ENCODE measurements around the gene TIMP2. TPM values are rescaled to one million over a fixed set of nuclear protein-coding genes. Genes with fewer than 3 reads are reported as not detected.

Gene TIMP2
- polyA plus RNA-seq, 3 donors from 2014 or later, result 0.07 to 0.26 (median 0.16) TPM

- Mint-ChIP-seq H3K27ac (no peak overlapping the region), H3K9me3 (peaks cover 0 to 1% (median 0%) of the 10 kb centered on the region in 6 donors), H3K36me3 (peaks cover 36 to 66% (median 45%) of the 10 kb centered on the region in 3 donors), H3K4me1 (peaks cover 2 to 27% of the 10 kb centered on the region in 2 donors), H3K27me3 (ENCODE audit: low read depth in 3 of 3) (peaks cover 8 to 16% (median 9%) of the 10 kb centered on the region in 3 donors), H3K4me3 (no peak overlapping the region)
- DNase-seq, result no peak
Measured at GRCh38 chr17:78826836-78827509, 98.2 kb downstream of the TIMP2 start.

- DNase-seq, result no peak
- H3K27ac Mint-ChIP-seq, result no peak overlapping the region
- H3K27me3 Mint-ChIP-seq (ENCODE audit: low read depth in 3 of 3), result peaks cover 9 to 16% (median 10%) of the 10 kb centered on the region in 3 donors
- peaks cover 0 to 1% (median 0%) of the 10 kb centered on the region in 6 donors for H3K9me3 Mint-ChIP-seq
- H3K4me1 Mint-ChIP-seq, result peaks cover 2 to 27% of the 10 kb centered on the region in 2 donors
- no peak overlapping the region for H3K4me3 Mint-ChIP-seq
- H3K36me3 Mint-ChIP-seq, result peaks cover 34 to 66% (median 45%) of the 10 kb centered on the region in 3 donors
Measured at GRCh38 chr17:78826421-78826820, 98.8 kb downstream of the TIMP2 start.

DNA sequence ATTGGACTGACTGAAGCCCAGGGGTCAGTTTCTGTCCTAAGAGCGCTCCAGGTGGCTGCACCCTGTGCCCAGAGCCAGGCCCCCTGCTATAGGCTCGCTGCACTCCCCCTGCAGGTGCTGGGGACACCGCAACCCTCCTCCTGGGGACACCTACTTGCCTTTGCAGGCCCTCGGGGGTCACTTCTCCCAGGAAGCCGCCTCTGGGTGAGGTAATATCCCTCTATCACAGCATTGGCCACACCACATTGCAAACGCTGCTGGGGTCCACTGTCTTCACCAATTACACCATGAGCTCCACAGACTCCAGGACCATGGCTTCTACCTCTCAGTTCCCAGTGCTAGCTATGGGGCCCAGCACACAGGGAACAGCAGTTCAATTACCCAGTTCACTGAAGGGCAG lies 99.5 kb downstream of the TIMP2 start:
- Mint-ChIP-seq H3K4me3 (no peak overlapping the region), H3K36me3 (peaks cover 34 to 71% (median 45%) of the 10 kb centered on the region in 3 donors), H3K4me1 (peaks cover 2 to 26% of the 10 kb centered on the region in 2 donors), H3K27ac (peak overlapping the region in 2 of 6 donors; percentile 39 to 78), H3K27me3 (ENCODE audit: low read depth in 3 of 3) (peaks cover 9 to 16% (median 9%) of the 10 kb centered on the region in 3 donors), H3K9me3 (peaks cover 0 to 1% (median 0%) of the 10 kb centered on the region in 6 donors)
- no peak for DNase-seq

DNA sequence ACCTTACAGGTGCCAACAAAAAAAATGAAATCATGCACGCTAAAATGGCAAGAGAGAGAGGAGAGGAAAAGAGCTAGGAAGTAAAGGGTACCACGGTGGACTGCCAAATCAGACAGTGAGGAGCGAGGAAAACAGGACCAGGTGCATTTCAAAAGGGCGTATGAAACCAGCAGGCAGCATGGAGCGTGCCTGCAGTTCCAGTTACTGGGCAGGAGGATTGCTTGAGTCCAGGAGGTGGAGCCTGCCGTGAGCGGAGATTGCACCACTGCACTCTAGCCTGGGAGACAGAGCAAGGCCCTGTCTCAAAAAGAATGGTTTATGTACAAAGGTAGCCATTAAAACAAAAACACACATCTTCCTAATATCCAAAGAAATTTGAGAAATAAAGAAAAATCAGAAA lies 100.9 kb downstream of the TIMP2 start:
- Mint-ChIP-seq H3K36me3 (peaks cover 24 to 70% (median 34%) of the 10 kb centered on the region in 3 donors), H3K4me1 (peaks cover 7 to 27% of the 10 kb centered on the region in 2 donors), H3K27ac (peak overlapping the region in 3 of 6 donors; percentile 24 to 79 (median 61)), H3K4me3 (no peak overlapping the region), H3K9me3 (peaks cover 0 to 1% (median 0%) of the 10 kb centered on the region in 6 donors), H3K27me3 (ENCODE audit: low read depth in 3 of 3) (peaks cover 9 to 19% (median 9%) of the 10 kb centered on the region in 3 donors)
- no peak for DNase-seq

DNA sequence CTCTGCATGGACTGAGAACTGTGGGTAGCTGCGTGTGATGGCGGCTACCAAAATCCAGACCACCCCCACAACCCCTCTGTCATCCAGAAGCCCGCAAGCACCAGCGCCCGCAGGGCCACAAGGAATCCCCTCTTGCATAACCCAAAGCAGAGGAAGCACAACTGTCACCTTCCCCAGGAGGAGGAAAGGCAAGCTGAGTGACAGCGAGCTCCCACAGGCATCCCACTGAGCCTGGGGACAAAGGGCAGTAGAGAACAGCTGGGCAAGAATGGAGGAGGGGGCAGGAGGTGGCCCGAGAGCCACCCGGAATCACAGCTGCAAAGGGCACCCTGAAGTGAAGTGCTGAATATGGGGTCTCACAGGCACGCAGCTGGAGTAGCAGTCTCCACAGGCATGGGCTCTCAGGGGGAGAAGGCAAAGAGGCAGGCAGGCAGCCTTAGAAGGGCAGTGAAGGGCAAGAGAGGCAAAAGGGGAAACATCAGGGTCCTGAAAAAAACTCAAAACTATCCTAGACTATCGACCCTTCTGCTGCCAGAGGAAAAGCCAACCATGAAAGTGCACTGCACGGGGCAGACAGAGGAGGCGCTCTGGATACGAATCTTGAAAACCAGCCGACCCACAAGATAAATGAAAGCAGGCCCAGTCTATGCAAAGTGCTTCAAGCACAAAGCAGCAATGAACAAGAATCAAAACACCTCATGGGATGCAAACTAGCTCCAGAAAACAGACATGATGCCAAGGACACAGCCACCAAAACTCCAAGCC lies 101.7 kb downstream of the TIMP2 start:
- Mint-ChIP-seq H3K27me3 (ENCODE audit: low read depth in 3 of 3) (peaks cover 11 to 25% (median 13%) of the 10 kb centered on the region in 3 donors), H3K4me1 (peaks cover 15 to 35% of the 10 kb centered on the region in 2 donors), H3K36me3 (peaks cover 30 to 73% (median 36%) of the 10 kb centered on the region in 3 donors), H3K9me3 (peaks cover 0 to 1% (median 0%) of the 10 kb centered on the region in 6 donors), H3K27ac (peak overlapping the region in 5 of 6 donors; percentile 24 to 69 (median 55)), H3K4me3 (peak overlapping the region in 1 of 5 donors; percentile 28)
- no peak for DNase-seq

GRCh38 chr17:78822552-78822951 lies 102.6 kb downstream of the TIMP2 start:
- peaks cover 0 to 1% (median 0%) of the 10 kb centered on the region in 6 donors for H3K9me3 Mint-ChIP-seq
- H3K27me3 Mint-ChIP-seq (ENCODE audit: low read depth in 3 of 3), result peaks cover 11 to 23% (median 13%) of the 10 kb centered on the region in 3 donors
- no peak for DNase-seq
- H3K27ac Mint-ChIP-seq, result peak overlapping the region in 3 of 6 donors; percentile 44 to 70 (median 49)
- H3K4me1 Mint-ChIP-seq, result peaks cover 23 to 44% of the 10 kb centered on the region in 2 donors
- peaks cover 26 to 64% (median 30%) of the 10 kb centered on the region in 3 donors for H3K36me3 Mint-ChIP-seq
- H3K4me3 Mint-ChIP-seq, result no peak overlapping the region

- peaks cover 26 to 61% (median 31%) of the 10 kb centered on the region in 3 donors for H3K36me3 Mint-ChIP-seq
- H3K27me3 Mint-ChIP-seq (ENCODE audit: low read depth in 3 of 3), result peaks cover 17 to 29% (median 17%) of the 10 kb centered on the region in 3 donors
- peaks cover 0 to 1% (median 0%) of the 10 kb centered on the region in 6 donors for H3K9me3 Mint-ChIP-seq
- peaks cover 29 to 50% of the 10 kb centered on the region in 2 donors for H3K4me1 Mint-ChIP-seq
- no peak for DNase-seq
- peak overlapping the region in 4 of 6 donors; percentile 34 to 57 (median 50) for H3K27ac Mint-ChIP-seq
- H3K4me3 Mint-ChIP-seq, result no peak overlapping the region
Measured at GRCh38 chr17:78821961-78822360, 103.2 kb downstream of the TIMP2 start.

DNA sequence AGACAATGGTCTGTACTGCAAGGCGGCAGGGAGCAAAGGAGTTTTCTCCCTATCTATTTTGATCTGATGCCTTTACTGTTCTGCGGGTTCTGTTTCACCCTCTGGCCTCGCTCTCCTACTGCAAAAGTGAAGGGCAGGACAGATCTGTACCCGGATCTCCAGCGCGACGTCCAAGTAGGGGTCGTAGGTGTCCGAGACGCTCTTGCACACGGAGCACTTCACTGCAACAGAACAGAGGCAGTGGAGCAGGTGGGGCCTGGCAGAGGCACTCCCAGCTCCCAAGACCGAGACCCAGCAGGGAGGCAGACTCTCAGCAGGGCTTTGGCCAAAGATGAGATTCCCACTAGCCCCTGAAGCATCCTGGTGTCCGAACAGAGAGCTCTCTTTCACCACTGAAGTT lies 104.3 kb downstream of the TIMP2 start:
- no peak for DNase-seq
- peaks cover 0 to 1% (median 0%) of the 10 kb centered on the region in 6 donors for H3K9me3 Mint-ChIP-seq
- H3K36me3 Mint-ChIP-seq, result peaks cover 30 to 59% (median 36%) of the 10 kb centered on the region in 3 donors
- H3K4me1 Mint-ChIP-seq, result peaks cover 34 to 55% of the 10 kb centered on the region in 2 donors
- no peak overlapping the region for H3K4me3 Mint-ChIP-seq
- peaks cover 16 to 33% (median 20%) of the 10 kb centered on the region in 3 donors for H3K27me3 Mint-ChIP-seq (ENCODE audit: low read depth in 3 of 3)
- H3K27ac Mint-ChIP-seq, result peak overlapping the region in 5 of 6 donors; percentile 12 to 99 (median 56)

DNA sequence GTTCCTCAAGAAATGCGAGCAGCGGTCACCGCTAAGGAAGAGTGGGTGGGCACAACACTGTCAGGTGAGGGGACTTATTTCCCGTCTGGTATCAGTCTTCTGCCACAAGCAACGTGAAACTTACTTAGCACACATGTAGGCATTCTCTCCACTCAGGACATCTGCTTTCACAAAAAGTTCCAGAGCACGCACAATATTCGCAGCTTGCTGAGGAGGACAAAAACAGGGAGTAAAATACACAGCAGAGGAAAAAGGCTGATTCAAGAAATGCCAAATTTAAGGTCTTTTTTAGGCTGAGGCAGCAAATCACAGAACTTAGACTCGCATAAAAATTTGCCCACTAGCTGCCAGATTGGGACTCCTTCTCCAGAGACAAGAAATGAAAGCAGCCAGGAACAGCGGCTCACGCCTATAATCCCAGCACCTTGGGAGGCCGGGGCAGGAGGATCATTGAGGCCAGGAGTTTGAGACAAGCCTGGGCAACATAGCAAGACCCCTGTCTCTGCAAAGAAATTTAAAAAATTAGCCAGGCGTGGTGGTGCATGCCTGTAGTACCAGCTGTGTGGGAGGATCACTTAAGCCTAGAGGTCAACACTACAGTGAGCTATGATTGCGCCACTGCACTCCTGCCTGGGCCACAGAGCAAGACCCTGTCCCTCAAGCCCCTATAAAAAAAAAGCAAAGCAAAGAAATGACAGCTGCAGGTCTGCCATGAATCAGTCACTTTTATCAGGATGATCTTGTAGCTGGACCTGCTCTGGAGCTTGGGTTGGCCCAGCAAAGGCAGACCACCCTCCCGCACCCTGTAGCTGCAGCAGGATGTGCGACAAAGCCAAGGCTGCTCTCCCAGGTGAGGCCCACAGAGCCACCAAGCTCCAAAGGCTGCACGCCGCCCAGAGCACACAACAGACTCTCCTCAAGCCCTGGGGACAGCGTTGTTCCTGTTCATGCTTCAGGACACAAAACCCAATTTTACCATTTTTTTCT lies 105.1 kb downstream of the TIMP2 start:
- DNase-seq, result no peak
- Mint-ChIP-seq H3K27me3 (ENCODE audit: low read depth in 3 of 3) (peaks cover 15 to 29% (median 20%) of the 10 kb centered on the region in 3 donors), H3K27ac (peak overlapping the region; percentile 88 to 99 (median 92)), H3K4me3 (peak overlapping the region in 1 of 5 donors; percentile 69), H3K9me3 (peaks cover 0 to 1% (median 0%) of the 10 kb centered on the region in 6 donors), H3K36me3 (peaks cover 26 to 57% (median 33%) of the 10 kb centered on the region in 3 donors), H3K4me1 (peaks cover 35 to 50% of the 10 kb centered on the region in 2 donors)

GRCh38 chr17:78819402-78819801 lies 105.8 kb downstream of the TIMP2 start:
- H3K4me3 Mint-ChIP-seq, result peak overlapping the region; percentile 69 to 78 (median 73)
- H3K4me1 Mint-ChIP-seq, result peaks cover 35 to 45% of the 10 kb centered on the region in 2 donors
- DNase-seq, result no peak
- H3K27ac Mint-ChIP-seq, result peak overlapping the region; percentile 88 to 99 (median 92)
- peaks cover 14 to 28% (median 17%) of the 10 kb centered on the region in 3 donors for H3K27me3 Mint-ChIP-seq (ENCODE audit: low read depth in 3 of 3)
- peaks cover 0 to 1% (median 0%) of the 10 kb centered on the region in 6 donors for H3K9me3 Mint-ChIP-seq
- H3K36me3 Mint-ChIP-seq, result peaks cover 24 to 52% (median 26%) of the 10 kb centered on the region in 3 donors

DNA sequence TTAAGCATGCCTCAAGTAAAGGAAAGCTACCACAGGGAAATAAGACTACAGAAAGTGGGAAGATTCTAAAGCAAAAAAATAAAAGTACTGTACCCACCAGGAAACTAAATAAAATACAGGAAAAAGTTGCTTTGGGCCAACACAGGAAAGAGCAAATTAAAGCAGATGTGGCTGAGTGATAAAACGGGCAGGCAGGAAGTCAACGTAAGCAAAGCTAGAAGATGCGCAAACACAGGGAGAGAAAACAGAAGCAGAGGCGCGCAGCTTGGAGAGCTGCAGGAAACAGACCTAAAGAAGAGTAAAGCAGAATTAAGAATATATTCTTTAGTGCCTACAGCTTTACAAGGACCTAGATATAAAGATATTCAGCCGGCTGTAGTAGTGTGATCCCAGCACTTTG lies 106.3 kb downstream of the TIMP2 start:
- peaks cover 35 to 43% of the 10 kb centered on the region in 2 donors for H3K4me1 Mint-ChIP-seq
- H3K4me3 Mint-ChIP-seq, result peak overlapping the region; percentile 69 to 78 (median 73)
- peaks cover 14 to 28% (median 17%) of the 10 kb centered on the region in 3 donors for H3K27me3 Mint-ChIP-seq (ENCODE audit: low read depth in 3 of 3)
- DNase-seq, result peak; percentile 64 to 74 (median 72)
- H3K9me3 Mint-ChIP-seq, result no peaks in the 10 kb centered on the region
- peak overlapping the region; percentile 88 to 99 (median 92) for H3K27ac Mint-ChIP-seq
- H3K36me3 Mint-ChIP-seq, result peaks cover 24 to 52% (median 24%) of the 10 kb centered on the region in 3 donors

DNA sequence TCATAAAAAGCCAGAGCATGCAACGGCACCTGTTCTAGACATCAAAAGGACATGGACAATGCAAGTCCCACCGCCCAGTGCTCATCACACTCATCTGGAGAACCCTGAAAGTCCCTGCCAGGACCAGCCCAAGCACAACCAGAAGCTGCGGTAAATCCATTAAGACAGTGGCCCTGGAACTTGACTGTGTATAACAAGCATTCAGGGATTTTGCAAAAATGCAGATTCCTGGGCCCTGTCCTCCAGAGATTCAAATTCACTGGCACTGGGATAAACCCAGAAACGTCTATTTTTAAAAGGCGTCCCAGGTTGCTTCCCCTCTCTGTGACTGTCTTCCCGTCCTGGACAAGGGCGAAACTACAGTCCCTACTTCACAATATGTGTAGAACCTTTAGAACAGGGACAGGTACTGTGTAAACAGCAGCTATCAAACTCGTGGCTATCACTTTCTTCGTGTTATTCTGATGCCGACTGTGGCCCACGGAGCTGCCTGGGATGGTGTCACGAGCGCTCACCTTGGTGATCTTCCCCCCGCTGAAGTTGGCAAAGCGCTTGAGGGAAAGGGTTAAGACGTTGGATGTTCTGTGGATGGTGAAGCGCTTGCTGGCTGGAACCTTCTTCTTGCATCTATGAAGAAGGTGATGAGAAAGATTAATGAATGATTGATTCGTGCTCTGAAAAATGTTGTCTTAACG lies 106.9 kb downstream of the TIMP2 start:
- Mint-ChIP-seq H3K36me3 (peaks cover 20 to 50% (median 25%) of the 10 kb centered on the region in 3 donors), H3K4me1 (peaks cover 35 to 37% of the 10 kb centered on the region in 2 donors), H3K27ac (peak overlapping the region; percentile 88 to 99 (median 94)), H3K9me3 (no peaks in the 10 kb centered on the region), H3K4me3 (peak overlapping the region; percentile 73 to 78 (median 74)), H3K27me3 (ENCODE audit: low read depth in 3 of 3) (peaks cover 14 to 27% (median 15%) of the 10 kb centered on the region in 3 donors)
- DNase-seq, result peak in 1 of 3 donors; percentile 33
